Measurements from ENCODE around the gene WWC2. TPM values are rescaled to one million over a fixed set of nuclear protein-coding genes. Genes with fewer than 3 reads are reported as not detected.

WWC2 gene
- total RNA-seq, 2 experiments from 2014 or later, result not detected

GRCh38 chr4:183353557-183353956, 254.5 kb downstream of the WWC2 start:
- no peak for DNase-seq (ENCODE audit: low spot score)
- intact Hi-C loops (cut with micrococcal nuclease; ENCODE audit: unreplicated experiment), result no loop called here
- Histone ChIP-seq H3K36me3 (ENCODE audit: insufficient read depth, low read length) (no peaks in the 10 kb centered on the region), H3K4me3 (ENCODE audit: low read depth, low read length, poor library complexity, severe bottlenecking) (no peak overlapping the region), H3K4me1 (ENCODE audit: insufficient read depth, low read length, poor library complexity, severe bottlenecking) (no peaks in the 10 kb centered on the region), H3K4me2 (ENCODE audit: low read length) (no peak overlapping the region), H3K9me2 (ENCODE audit: insufficient read depth, low read length) (no peaks in the 10 kb centered on the region), H2AFZ (ENCODE audit: low read length) (no peak overlapping the region), H4K20me1 (ENCODE audit: insufficient read depth, low read length) (no peaks in the 10 kb centered on the region), H3K9me3 (ENCODE audit: low read length) (no peaks in the 10 kb centered on the region), H3K79me2 (ENCODE audit: insufficient read depth, low read depth, low read length) (no peaks in the 10 kb centered on the region), H3K27ac (ENCODE audit: low read depth, low read length, poor library complexity, severe bottlenecking) (no peak overlapping the region)
- no TSS peak for BruUV-seq (replicated peaks)
- TF ChIP-seq CTCF (conservative IDR thresholded peaks at IDR 0.05; ENCODE audit: low read length), result no peak
- TF ChIP-seq EZH2phosphoT487 (IDR thresholded peaks at IDR 0.05; ENCODE audit: borderline replicate concordance, low read depth, low read length), result no peak
- POLR2A ChIA-PET, result no interaction called here
- CTCF ChIA-PET (ENCODE audit: unreplicated experiment), result no interaction called here

GRCh38 chr4:183354219-183354618, 255.2 kb downstream of the WWC2 start:
- Histone ChIP-seq H3K9me2 (ENCODE audit: insufficient read depth, low read length) (no peaks in the 10 kb centered on the region), H3K9me3 (ENCODE audit: low read length) (no peaks in the 10 kb centered on the region), H3K4me1 (ENCODE audit: insufficient read depth, low read length, poor library complexity, severe bottlenecking) (no peaks in the 10 kb centered on the region), H3K79me2 (ENCODE audit: insufficient read depth, low read depth, low read length) (no peaks in the 10 kb centered on the region), H3K4me2 (ENCODE audit: low read length) (no peak overlapping the region), H3K36me3 (ENCODE audit: insufficient read depth, low read length) (no peaks in the 10 kb centered on the region), H2AFZ (ENCODE audit: low read length) (no peak overlapping the region), H3K4me3 (ENCODE audit: low read depth, low read length, poor library complexity, severe bottlenecking) (no peak overlapping the region), H3K27ac (ENCODE audit: low read depth, low read length, poor library complexity, severe bottlenecking) (no peak overlapping the region), H4K20me1 (ENCODE audit: insufficient read depth, low read length) (no peaks in the 10 kb centered on the region)
- BruUV-seq (replicated peaks), result no TSS peak
- no peak for DNase-seq (ENCODE audit: low spot score)
- ChIA-PET CTCF (ENCODE audit: unreplicated experiment) (no interaction called here), POLR2A (no interaction called here)
- TF ChIP-seq EZH2phosphoT487 (IDR thresholded peaks at IDR 0.05; ENCODE audit: borderline replicate concordance, low read depth, low read length) (no peak), CTCF (conservative IDR thresholded peaks at IDR 0.05; ENCODE audit: low read length) (no peak)
- intact Hi-C loops (cut with micrococcal nuclease; ENCODE audit: unreplicated experiment), result no loop called here

GRCh38 chr4:183355405-183355804, 256.3 kb downstream of the WWC2 start:
- Histone ChIP-seq H3K27ac (ENCODE audit: low read depth, low read length, poor library complexity, severe bottlenecking) (no peak overlapping the region), H3K4me3 (ENCODE audit: low read depth, low read length, poor library complexity, severe bottlenecking) (no peak overlapping the region), H4K20me1 (ENCODE audit: insufficient read depth, low read length) (no peaks in the 10 kb centered on the region), H3K4me1 (ENCODE audit: insufficient read depth, low read length, poor library complexity, severe bottlenecking) (no peaks in the 10 kb centered on the region), H3K4me2 (ENCODE audit: low read length) (no peak overlapping the region), H2AFZ (ENCODE audit: low read length) (no peak overlapping the region), H3K9me2 (ENCODE audit: insufficient read depth, low read length) (no peaks in the 10 kb centered on the region), H3K36me3 (ENCODE audit: insufficient read depth, low read length) (no peaks in the 10 kb centered on the region), H3K9me3 (ENCODE audit: low read length) (no peaks in the 10 kb centered on the region), H3K79me2 (ENCODE audit: insufficient read depth, low read depth, low read length) (no peaks in the 10 kb centered on the region)
- BruUV-seq (replicated peaks), result no TSS peak
- TF ChIP-seq EZH2phosphoT487 (IDR thresholded peaks at IDR 0.05; ENCODE audit: borderline replicate concordance, low read depth, low read length) (no peak), CTCF (conservative IDR thresholded peaks at IDR 0.05; ENCODE audit: low read length) (no peak)
- DNase-seq (ENCODE audit: low spot score), result no peak
- intact Hi-C loops (cut with micrococcal nuclease; ENCODE audit: unreplicated experiment), result no loop called here
- CTCF ChIA-PET (ENCODE audit: unreplicated experiment), result no interaction called here
- POLR2A ChIA-PET, result interaction anchor here (1.2 kb wide), 1 partner anchor 17 kb away, joined by 3 read pairs; no protein-coding TSS in a partner anchor
